A673 (cell line): ENCODE data around the gene CGREF1. TPM values are rescaled to one million over a fixed set of nuclear protein-coding genes. Genes with fewer than 3 reads are reported as not detected.

Experiments
- BruUV-seq: library from RNA; stranded (reverse); fragments of 400-500 nt; replicated peaks from 2 replicates; lab custom pipeline; 2021; lab: Mats Ljungman, UMichigan
- CTCF ChIA-PET: fragments of 300-600 bp; sonication (Branson Sonifier 250); formaldehyde crosslinking; loops from one replicate; lab custom pipeline; 2022; ENCODE audit warnings: antibody characterized with exemption; lab: Charles Lee
- POLR2A ChIA-PET: fragments of 300-600 bp; sonication (Branson Sonifier 250); formaldehyde crosslinking; loops from one replicate; lab custom pipeline; 2022; ENCODE audit warnings: antibody characterized with exemption; ENCODE audit not compliant: low non-redundant PET; lab: Charles Lee
- DNase-seq: peaks from one replicate; pipeline ENCODE4 v3.0.0-alpha.2; 2015; ENCODE audit warnings: low spot score
- H3K27ac ChIP-seq: fragments of 200-600 bp; sonication (generic); 2 replicates; pipeline ENCODE4 v1.5.1; 2016; ENCODE audit warnings: mixed run types, low read depth, mild to moderate bottlenecking, mixed read lengths, antibody characterized with exemption, low read length; ENCODE audit not compliant: poor library complexity, severe bottlenecking
- H3K27me3 ChIP-seq: fragments of 200-600 bp; sonication (generic); replicated peaks from 2 replicates; pipeline ENCODE4 v1.6.1; 2017; ENCODE audit warnings: mixed run types, low read depth, mild to moderate bottlenecking, mixed read lengths, antibody characterized with exemption, low read length; ENCODE audit not compliant: insufficient read depth, poor library complexity
- H3K36me3 ChIP-seq: fragments of 200-600 bp; sonication (generic); 2 replicates; pipeline ENCODE4 v1.6.1; 2016; ENCODE audit warnings: mixed run types, mild to moderate bottlenecking, mixed read lengths, antibody characterized with exemption, low read length; ENCODE audit not compliant: insufficient read depth, poor library complexity, severe bottlenecking
- H3K4me1 ChIP-seq: fragments of 200-600 bp; sonication (generic); 2 replicates; pipeline ENCODE4 v1.6.1; 2017; ENCODE audit warnings: mixed run types, mild to moderate bottlenecking, mixed read lengths, antibody characterized with exemption, low read length; ENCODE audit not compliant: insufficient read depth, poor library complexity, severe bottlenecking
- H3K4me3 ChIP-seq: fragments of 200-600 bp; sonication (generic); 2 replicates; pipeline ENCODE4 v1.5.1; 2016; ENCODE audit warnings: low read depth, mixed run types, mild to moderate bottlenecking, mixed read lengths, low read length; ENCODE audit not compliant: poor library complexity, severe bottlenecking
- H3K9me3 ChIP-seq: fragments of 200-600 bp; sonication (generic); 2 replicates; pipeline ENCODE4 v1.6.1; 2016; ENCODE audit warnings: mixed run types, low read depth, mild to moderate bottlenecking, mixed read lengths, antibody characterized with exemption, low read length; ENCODE audit not compliant: poor library complexity, severe bottlenecking
- CTCF ChIP-seq: fragments of 300-800, 200-600 bp; sonication (generic); conservative IDR thresholded peaks from 2 replicates; pipeline ENCODE4 v1.5.1; 2017; ENCODE audit warnings: low read depth, mild to moderate bottlenecking, antibody characterized with exemption, low read length, moderate library complexity, mixed read lengths
- EZH2 ChIP-seq: fragments of 200-600 bp; sonication (generic); IDR thresholded peaks from 2 replicates; pipeline ENCODE4 v1.6.1; 2017; ENCODE audit warnings: borderline replicate concordance, low read depth, mild to moderate bottlenecking, mixed read lengths, antibody characterized with exemption, low read length; ENCODE audit not compliant: poor library complexity, severe bottlenecking
- intact Hi-C: fragments of 100-400 bp; cut with micrococcal nuclease; formaldehyde crosslinking; loops from one replicate; pipeline ENCODE4 v1.10.0; 2022; ENCODE audit not compliant: unreplicated experiment
- total RNA-seq: library from RNA; stranded (reverse); gene quantifications from 2 replicates; pipeline ENCODE4 v1.2.3, GENCODE V29; 2021

The CGREF1 gene
- total RNA-seq, 1 experiment from 2014 or later: 8.4 TPM

- H3K4me3 ChIP-seq: no peak overlapping the region
- no peak for DNase-seq
- ChIA-PET CTCF (interaction anchor here (1.1 kb wide), 1 partner anchor 17 kb away, joined by 3 read pairs; no protein-coding TSS in a partner anchor), POLR2A (no interaction called here)
- H3K36me3 ChIP-seq: no peaks in the 10 kb centered on the region
- no peak for TF ChIP-seq EZH2
- TF ChIP-seq CTCF: no peak
- intact Hi-C loops: loop anchor here (2.0 kb wide), 1 partner anchor 34 kb away; the partner anchor contains the start of gene CGREF1
- BruUV-seq: no TSS peak
- no peaks in the 10 kb centered on the region for H3K4me1 ChIP-seq
- H3K27me3 ChIP-seq: no peaks in the 10 kb centered on the region
- no peaks in the 10 kb centered on the region for H3K9me3 ChIP-seq
- no peak overlapping the region for H3K27ac ChIP-seq
Measured at GRCh38 chr2:27152796-27153464, 34.0 kb upstream of the CGREF1 start.

- intact Hi-C loops: loop anchor here (2.0 kb wide), 1 partner anchor 33 kb away; the partner anchor contains the start of gene CGREF1
- POLR2A ChIA-PET: no interaction called here
- DNase-seq: no peak
Measured at GRCh38 chr2:27152102-27152795, 33.3 kb upstream of the CGREF1 start.

More at GRCh38 chr2:27152102-27152795, 33.3 kb upstream of the CGREF1 start:
- no peak overlapping the region for H3K27ac ChIP-seq
- no peaks in the 10 kb centered on the region for H3K36me3 ChIP-seq
- CTCF ChIA-PET: interaction anchor here (1.1 to 1.9 kb wide), 2 partner anchors 18 kb away, joined by 3 to 6 read pairs; no protein-coding TSS in a partner anchor
- BruUV-seq: no TSS peak
- no peaks in the 10 kb centered on the region for H3K9me3 ChIP-seq
- TF ChIP-seq EZH2 (no peak), CTCF (no peak)
- H3K27me3 ChIP-seq: no peaks in the 10 kb centered on the region
- no peak overlapping the region for H3K4me3 ChIP-seq
- H3K4me1 ChIP-seq: no peaks in the 10 kb centered on the region
